ENCODE measurements around the gene ATXN7. TPM values are rescaled to one million over a fixed set of nuclear protein-coding genes. Genes with fewer than 3 reads are reported as not detected.

Gene ATXN7
- total RNA-seq, 1 donor from 2014 or later, result 43.2 TPM

DNA sequence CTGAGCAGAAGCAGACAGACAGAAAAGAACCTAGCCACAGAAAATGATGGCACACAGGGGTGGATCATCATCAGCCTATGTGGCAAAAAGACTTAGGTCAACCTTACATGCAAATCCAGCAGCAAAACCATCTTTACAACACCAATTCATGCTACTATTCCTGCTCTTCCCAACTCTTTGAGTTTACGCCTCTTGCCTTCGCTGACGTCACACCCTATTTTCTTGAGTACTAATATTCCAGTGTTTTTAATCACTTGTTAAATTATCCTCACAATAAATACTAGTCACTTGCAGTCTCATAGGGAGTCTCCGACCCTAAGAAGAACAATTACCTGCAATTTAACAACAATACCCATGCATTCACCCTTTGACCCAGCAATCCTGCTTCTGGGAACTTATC is 165.6 kb downstream of the ATXN7 start:
- Histone ChIP-seq H3K36me3 (no peaks in the 10 kb centered on the region), H3K27ac (no peak overlapping the region), H3K4me3 (no peak overlapping the region), H3K4me1 (peaks cover 23% of the 10 kb centered on the region), H3K9me3 (no peaks in the 10 kb centered on the region), H3K27me3 (no peaks in the 10 kb centered on the region)
- TF ChIP-seq POLR2A (IDR thresholded peaks at IDR 0.05) (no peak), CTCF (IDR thresholded peaks at IDR 0.05) (no peak), POLR2AphosphoS5 (IDR thresholded peaks at IDR 0.05; ENCODE audit: insufficient read depth in 1 of 2, low read depth in 1 of 2) (no peak)
- no peak for DNase-seq (ENCODE audit: extremely low spot score in 2 of 2)
- intact Hi-C loops (cut with DNase I), result no loop called here

GRCh38 chr3:64030741-64031140 is 167.1 kb downstream of the ATXN7 start:
- H3K27ac ChIP-seq, result peak overlapping the region; percentile 68
- H3K27me3 ChIP-seq, result no peaks in the 10 kb centered on the region
- no peak for DNase-seq (ENCODE audit: extremely low spot score in 2 of 2)
- H3K36me3 ChIP-seq, result no peaks in the 10 kb centered on the region
- peaks cover 23% of the 10 kb centered on the region for H3K4me1 ChIP-seq
- intact Hi-C loops (cut with DNase I), result loop anchor here (5.0 kb wide), 1 partner anchor 452 kb away; no protein-coding TSS in a partner anchor
- TF ChIP-seq POLR2AphosphoS5 (IDR thresholded peaks at IDR 0.05; ENCODE audit: insufficient read depth in 1 of 2, low read depth in 1 of 2) (peak; percentile 31 to 54), CTCF (IDR thresholded peaks at IDR 0.05) (peak; percentile 86 to 97 (median 90)), POLR2A (IDR thresholded peaks at IDR 0.05) (no peak)
- H3K4me3 ChIP-seq, result peak overlapping the region; percentile 3 to 11
- no peaks in the 10 kb centered on the region for H3K9me3 ChIP-seq

DNA sequence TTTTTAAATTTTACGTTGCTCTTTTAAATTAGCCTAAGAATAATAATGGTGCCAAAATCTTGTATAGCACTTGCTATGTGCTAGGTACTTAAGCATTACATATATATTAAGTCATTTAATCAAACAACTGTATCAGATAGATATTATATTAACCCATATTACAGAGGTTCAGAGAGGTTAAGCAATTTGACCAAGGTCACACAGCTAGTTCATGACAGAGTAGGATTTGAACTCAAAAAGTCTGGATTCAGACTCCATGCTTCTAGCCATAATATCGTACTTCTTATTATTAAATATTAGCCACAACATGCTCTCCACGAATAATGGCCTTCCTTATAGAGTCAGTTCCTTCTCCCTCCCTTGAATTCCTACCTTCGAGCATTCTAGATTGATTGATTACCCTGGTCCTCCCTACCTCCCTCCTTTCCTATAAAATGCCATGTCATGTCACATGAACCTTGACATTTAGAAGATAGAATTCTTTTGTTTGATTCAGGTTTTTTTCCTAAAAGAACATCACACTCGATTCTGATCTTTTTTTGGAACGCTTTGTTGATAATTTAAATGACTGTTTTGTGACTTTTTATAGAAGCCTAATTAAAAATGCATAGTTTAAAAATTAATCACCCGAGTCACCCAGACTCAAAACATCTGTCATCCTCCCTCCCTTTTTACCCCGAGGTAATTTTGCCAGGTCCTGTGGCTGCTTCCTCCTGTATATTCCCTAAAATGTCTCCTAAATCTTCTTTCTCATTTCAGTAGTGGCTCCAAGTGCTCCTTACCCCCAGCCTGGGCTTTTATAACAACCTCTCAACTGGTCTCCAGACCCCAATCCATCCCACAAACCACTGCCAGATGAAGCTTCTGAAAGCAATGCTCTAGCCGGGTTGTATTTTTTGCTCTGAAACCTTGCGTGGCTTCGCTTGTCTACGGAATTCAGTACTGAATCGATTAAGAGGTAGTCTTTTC is 168.2 kb downstream of the ATXN7 start:
- Histone ChIP-seq H3K4me1 (peaks cover 23% of the 10 kb centered on the region), H3K27me3 (no peaks in the 10 kb centered on the region), H3K36me3 (no peaks in the 10 kb centered on the region), H3K9me3 (no peaks in the 10 kb centered on the region), H3K4me3 (peak overlapping the region in 1 of 2 donors; percentile 4), H3K27ac (peak overlapping the region; percentile 68)
- intact Hi-C loops (cut with DNase I), result loop anchor here (5.0 kb wide), 1 partner anchor 450 kb away; no protein-coding TSS in a partner anchor
- no peak for TF ChIP-seq CTCF (IDR thresholded peaks at IDR 0.05)
- TF ChIP-seq POLR2A (IDR thresholded peaks at IDR 0.05), result no peak
- no peak for TF ChIP-seq POLR2AphosphoS5 (IDR thresholded peaks at IDR 0.05; ENCODE audit: insufficient read depth in 1 of 2, low read depth in 1 of 2)
- DNase-seq (ENCODE audit: extremely low spot score in 2 of 2), result no peak

GRCh38 chr3:64033069-64033468 is 169.4 kb downstream of the ATXN7 start:
- DNase-seq (ENCODE audit: extremely low spot score in 2 of 2), result no peak
- Histone ChIP-seq H3K4me1 (peaks cover 23% of the 10 kb centered on the region), H3K27me3 (no peaks in the 10 kb centered on the region)

More at GRCh38 chr3:64033069-64033468, 169.4 kb downstream of the ATXN7 start:
- Histone ChIP-seq H3K4me3 (no peak overlapping the region), H3K27ac (peak overlapping the region; percentile 68), H3K9me3 (no peaks in the 10 kb centered on the region), H3K36me3 (no peaks in the 10 kb centered on the region)
- no peak for TF ChIP-seq CTCF (IDR thresholded peaks at IDR 0.05)
- no peak for TF ChIP-seq POLR2A (IDR thresholded peaks at IDR 0.05)
- TF ChIP-seq POLR2AphosphoS5 (IDR thresholded peaks at IDR 0.05; ENCODE audit: insufficient read depth in 1 of 2, low read depth in 1 of 2), result peak in 1 of 2 donors; percentile 62
- intact Hi-C loops (cut with DNase I), result loop anchor here (5.0 kb wide), 1 partner anchor 449 kb away; no protein-coding TSS in a partner anchor
